H1 (cell line): Measurements from ENCODE around the gene DBF4. TPM values are rescaled to one million over a fixed set of nuclear protein-coding genes. Genes with fewer than 3 reads are reported as not detected.

ENCODE experiments used
- CTCF ChIA-PET: fragments of 300-600 bp; sonication (Branson Sonifier 250); formaldehyde crosslinking; loops from one replicate; lab custom pipeline; 2021; ENCODE audit not compliant: partially characterized antibody; lab: Charles Lee
- POLR2A ChIA-PET: fragments of 300-600 bp; sonication (Branson Sonifier 250); formaldehyde crosslinking; loops from one replicate; lab custom pipeline; 2021; ENCODE audit warnings: inconsistent platforms; ENCODE audit not compliant: partially characterized antibody; lab: Charles Lee
- DNase-seq, 2 experiments: peaks; one replicate each; pipeline versions ENCODE4 v3.0.0 to v3.0.0-alpha.2; 2010 to 2022; ENCODE audit warnings: low spot score in 2 of 2, low read depth in 1 of 2, mixed read lengths in 1 of 2
- FAIRE-seq: peaks from 2 replicates; lab custom pipeline; 2011; peaks lifted over from hg19 to GRCh38; lab: Jason Lieb, UNC
- H2AFZ ChIP-seq: 2 replicates; pipeline ENCODE4 v1.8.1; 2012; ENCODE audit warnings: low read length, inconsistent platforms
- H2AK5ac ChIP-seq: 2 replicates; pipeline ENCODE4 v1.6.1; 2013; ENCODE audit warnings: low read depth, low read length
- H2BK120ac ChIP-seq: replicated peaks from 2 replicates; pipeline ENCODE3; 2013; ENCODE audit warnings: low read depth, low read length, inconsistent platforms
- H2BK12ac ChIP-seq: 2 replicates; pipeline ENCODE4 v1.6.1; 2013; ENCODE audit warnings: low read depth, low read length
- H2BK15ac ChIP-seq: 2 replicates; pipeline ENCODE4 v1.6.1; 2013; ENCODE audit warnings: low read length
- H2BK20ac ChIP-seq: 2 replicates; pipeline ENCODE4 v1.6.1; 2013; ENCODE audit warnings: low read length
- H2BK5ac ChIP-seq: 2 replicates; pipeline ENCODE4 v1.6.1; 2013; ENCODE audit warnings: low read depth, low read length
- H3K14ac ChIP-seq: 2 replicates; pipeline ENCODE4 v1.6.1; 2013; ENCODE audit warnings: inconsistent platforms; ENCODE audit not compliant: insufficient read length
- H3K18ac ChIP-seq: 2 replicates; pipeline ENCODE4 v1.6.1; 2013; ENCODE audit warnings: low read length; ENCODE audit errors: extremely low read depth
- H3K23ac ChIP-seq: 2 replicates; pipeline ENCODE4 v1.6.1; 2013; ENCODE audit warnings: inconsistent platforms; ENCODE audit not compliant: insufficient read length
- H3K23me2 ChIP-seq: 2 replicates; pipeline ENCODE4 v1.6.1; 2013; ENCODE audit warnings: low read depth, low read length
- H3K27ac ChIP-seq: 2 replicates; pipeline ENCODE4 v1.6.1; 2011; ENCODE audit warnings: low read depth, low read length, inconsistent platforms
- H3K27me3 ChIP-seq, 4 experiments: replicated peaks in 1 of 4; 1 replicate in 1 of 4; 2 replicates in 3 of 4; pipeline versions ENCODE4 v1.6.1 to v1.8.1; 2011 to 2013; ENCODE audit warnings: low read length in 3 of 4, mild to moderate bottlenecking in 3 of 4, inconsistent platforms in 2 of 4, mixed read lengths in 2 of 4, moderate library complexity in 1 of 4; ENCODE audit not compliant: control insufficient read depth in 3 of 4, insufficient read depth in 3 of 4; ENCODE audit errors: extremely low read depth in 1 of 4
- H3K36me3 ChIP-seq, 4 experiments: 2 replicates each; pipeline versions ENCODE4 v1.6.1 to v1.8.1; 2011 to 2013; ENCODE audit warnings: mild to moderate bottlenecking in 4 of 4, low read length in 3 of 4, moderate library complexity in 2 of 4, control low read depth in 1 of 4, inconsistent platforms in 1 of 4; ENCODE audit not compliant: insufficient read depth in 4 of 4, control insufficient read depth in 2 of 4
- H3K4ac ChIP-seq: replicated peaks from 2 replicates; pipeline ENCODE3; 2013; ENCODE audit warnings: low read length, low read depth, mixed read lengths, inconsistent platforms; ENCODE audit not compliant: insufficient read length
- H3K4me1 ChIP-seq, 4 experiments: replicated peaks in 1 of 4; 1 replicate in 1 of 4; 2 replicates in 3 of 4; pipeline versions ENCODE4 v1.6.1 to v1.8.1; 2011 to 2013; ENCODE audit warnings: low read length in 3 of 4, inconsistent platforms in 2 of 4, mixed read lengths in 1 of 4; ENCODE audit not compliant: insufficient read depth in 4 of 4, control insufficient read depth in 3 of 4
- H3K4me2 ChIP-seq, 2 experiments: 2 replicates each; pipeline versions ENCODE4 v1.6.1 to v1.8.1; 2011 to 2013; ENCODE audit warnings: low read depth in 2 of 2, low read length in 2 of 2, control low read depth in 1 of 2, inconsistent platforms in 1 of 2, mild to moderate bottlenecking in 1 of 2; ENCODE audit not compliant: insufficient read depth in 1 of 2
- H3K4me3 ChIP-seq, 4 experiments: fragments of 200-600, 300-600 bp in 1 of 4; sonication (generic), shearing (Covaris generic), sonication (Bioruptor Twin) in 1 of 4; 2 replicates each; pipeline versions ENCODE4 v1.5.1 to v1.8.1; 2011 to 2016; ENCODE audit warnings: low read length in 4 of 4, low read depth in 3 of 4, control low read depth in 2 of 4, inconsistent platforms in 2 of 4, mild to moderate bottlenecking in 2 of 4, mixed read lengths in 1 of 4, moderate library complexity in 1 of 4; ENCODE audit not compliant: insufficient read depth in 2 of 4; ENCODE audit errors: extremely low read depth in 1 of 4
- H3K56ac ChIP-seq: replicated peaks from 2 replicates; pipeline ENCODE3; 2013; ENCODE audit warnings: low read depth, mild to moderate bottlenecking, mixed read lengths, low read length, inconsistent platforms; ENCODE audit not compliant: insufficient read length
- H3K79me1 ChIP-seq: 2 replicates; pipeline ENCODE4 v1.6.1; 2013; ENCODE audit warnings: low read depth, low read length, control low read depth
- H3K79me2 ChIP-seq, 2 experiments: 2 replicates each; pipeline versions ENCODE4 v1.6.1 to v1.8.1; 2012 to 2013; ENCODE audit warnings: low read length in 2 of 2, mild to moderate bottlenecking in 2 of 2, inconsistent platforms in 1 of 2; ENCODE audit not compliant: insufficient read depth in 2 of 2, control insufficient read depth in 1 of 2
- H3K9ac ChIP-seq, 4 experiments: replicated peaks in 1 of 4; 1 replicate in 1 of 4; 2 replicates in 3 of 4; pipeline versions ENCODE4 v1.6.1 to v1.8.1; 2011 to 2013; ENCODE audit warnings: low read depth in 3 of 4, low read length in 3 of 4, control low read depth in 2 of 4, mild to moderate bottlenecking in 2 of 4, moderate library complexity in 2 of 4, inconsistent platforms in 1 of 4; ENCODE audit errors: extremely low read depth in 1 of 4
- H3K9me3 ChIP-seq, 2 experiments: 2 replicates each; pipeline versions ENCODE4 v1.6.1 to v1.8.1; 2012 to 2013; ENCODE audit warnings: mild to moderate bottlenecking in 2 of 2, moderate library complexity in 2 of 2, control low read depth in 1 of 2, inconsistent platforms in 1 of 2, low read depth in 1 of 2, low read length in 1 of 2, mixed read lengths in 1 of 2; ENCODE audit not compliant: insufficient read depth in 2 of 2
- H4K20me1 ChIP-seq, 2 experiments: replicated peaks in 1 of 2; 2 replicates each; pipeline versions ENCODE3 to v1.8.1; 2011 to 2013; ENCODE audit warnings: inconsistent platforms in 2 of 2, low read length in 2 of 2, mild to moderate bottlenecking in 1 of 2; ENCODE audit not compliant: insufficient read depth in 2 of 2, control insufficient read depth in 1 of 2
- H4K5ac ChIP-seq: 2 replicates; pipeline ENCODE4 v1.6.1; 2013; ENCODE audit warnings: low read length, low read depth, mixed read lengths, inconsistent platforms; ENCODE audit not compliant: insufficient read length
- H4K8ac ChIP-seq: 2 replicates; pipeline ENCODE4 v1.8.0; 2013; ENCODE audit warnings: mild to moderate bottlenecking, moderate library complexity, low read length, inconsistent platforms; ENCODE audit not compliant: insufficient read depth; ENCODE audit errors: extremely low read depth
- H4K91ac ChIP-seq: replicated peaks from 2 replicates; pipeline ENCODE3; 2013; ENCODE audit warnings: low read length, mixed read lengths, inconsistent platforms; ENCODE audit not compliant: insufficient read length
- RNF2 ChIP-seq: fragments of 200-900, 300-1000 bp; sonication (generic); IDR thresholded peaks from 2 replicates; pipeline ENCODE4 v1.7.1; 2016; ENCODE audit warnings: borderline replicate concordance, low read depth, mild to moderate bottlenecking, antibody characterized with exemption, low read length; ENCODE audit not compliant: poor library complexity, severe bottlenecking; ENCODE audit errors: missing control alignments
- WGBS, 2 experiments: shearing (Covaris generic) in 1 of 2; methylation state at CpG; one replicate each; pipeline versions ENCODE4 v1.1.6 to v1.1.7; 2013 to 2015; ENCODE audit warnings: low lambda C conversion rate in 2 of 2, mixed read lengths in 2 of 2, inconsistent platforms in 1 of 2, low coverage in 1 of 2, missing lambda C conversion rate in 1 of 2; ENCODE audit not compliant: insufficient replicate concordance in 2 of 2, insufficient coverage in 1 of 2, insufficient read length in 1 of 2; ENCODE audit errors: extremely low coverage in 1 of 2, missing lambda C conversion rate in 1 of 2; 5-methylcytosine and 5-hydroxymethylcytosine counted together
- polyA plus RNA-seq, 7 experiments: library from polyadenylated mRNA; depleted of rRNA in 3 of 7; stranded (reverse) in 5 of 7; unstranded in 2 of 7; fragments of >200 nt in 5 of 7; fragments of 200-250 nt in 2 of 7; gene quantifications; 1 replicate in 5 of 7; 2 replicates in 1 of 7; 4 replicates in 1 of 7; pipeline versions ENCODE4 v1.2.1 to v1.2.3, GENCODE V29; 2011 to 2013; ENCODE audit warnings: missing spikeins in 2 of 7, mixed read lengths in 2 of 7
- total RNA-seq: library from RNA; stranded (reverse); fragmentation: NEBNext Ultra II Directional; extraction: Animal tissue kit (Norgen Biotek cat#: 25700); gene quantifications from 2 replicates; pipeline ENCODE4 v1.2.1, GENCODE V29; 2021

Gene DBF4
- total and polyA plus RNA-seq, 2 of the 8 experiments (the other 6 are each of a cell fraction or from before 2014, with no cell fraction given), result 8.7 to 82.4 TPM

DNA sequence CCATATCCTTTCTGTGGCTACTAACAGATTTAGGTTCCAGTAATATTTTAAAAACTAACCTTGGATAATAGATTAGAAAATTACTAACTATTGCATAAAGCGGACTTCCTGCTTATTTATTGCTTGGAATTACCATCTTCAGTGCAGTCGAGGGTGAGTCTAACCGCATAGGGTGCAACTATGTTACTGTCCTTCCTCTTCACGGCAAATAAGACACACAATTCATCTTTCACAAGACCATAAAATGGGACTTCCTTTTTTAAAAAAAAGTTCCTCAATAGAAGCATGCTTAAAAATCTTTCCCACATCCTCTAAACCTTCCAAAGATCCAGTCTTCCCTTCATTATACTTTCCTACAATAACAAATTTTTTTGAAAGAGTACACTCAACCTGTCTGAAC, 2.2 kb upstream of the DBF4 start:
- no peaks in the 10 kb centered on the region; the same call in 1 of the 2 replicates for H3K23me2 ChIP-seq
- peaks cover 0 to 2% of the 10 kb centered on the region in 2 experiments for H4K20me1 ChIP-seq
- no peaks in the 10 kb centered on the region for H3K27me3 ChIP-seq
- H3K18ac ChIP-seq, result no peak overlapping the region
- H3K79me1 ChIP-seq, result peaks cover 3% of the 10 kb centered on the region; the same call in 1 of the 2 replicates
- peak overlapping the region in 1 of 4 experiments; percentile 81; a peak in 2 of 8 replicates for H3K4me3 ChIP-seq
- TF ChIP-seq RNF2, result no peak
- no peak overlapping the region for H2BK20ac ChIP-seq
- no peak overlapping the region for H4K91ac ChIP-seq
- peaks cover 6 to 68% of the 10 kb centered on the region in 2 experiments for H3K79me2 ChIP-seq
- 88% methylated on average over 4 of the region's 4 CpGs; no CpG with 5 or more reads in 1 of the 2 experiments for WGBS, 2 experiments
- H3K9ac ChIP-seq, result no peak overlapping the region
- ChIA-PET POLR2A (no interaction called here), CTCF (interaction anchor here (1.3 kb wide), 1 partner anchor 13 kb away, joined by 3 read pairs; no protein-coding TSS in a partner anchor)
- no peak overlapping the region for H2BK120ac ChIP-seq
- no peak overlapping the region for H3K14ac ChIP-seq
- no peak overlapping the region for H3K56ac ChIP-seq
- H3K9me3 ChIP-seq, result no peaks in the 10 kb centered on the region
- no peak overlapping the region for H2BK15ac ChIP-seq
- H3K4me1 ChIP-seq, result peaks cover 0 to 5% (median 0%) of the 10 kb centered on the region in 4 experiments; a peak in 2 of 7 replicates
- no peak overlapping the region for H2AFZ ChIP-seq
- H2BK5ac ChIP-seq, result no peak overlapping the region
- peaks cover 0 to 16% (median 4%) of the 10 kb centered on the region in 4 experiments; a peak in 2 of 8 replicates for H3K36me3 ChIP-seq
- FAIRE-seq (no peak), DNase-seq (no peak)
- no peak overlapping the region for H4K8ac ChIP-seq
- H3K4me2 ChIP-seq, result no peak overlapping the region; a peak in 1 of 4 replicates
- no peak overlapping the region for H2BK12ac ChIP-seq
- H2AK5ac ChIP-seq, result no peak overlapping the region
- no peak overlapping the region for H4K5ac ChIP-seq
- H3K27ac ChIP-seq, result no peak overlapping the region
- no peak overlapping the region for H3K4ac ChIP-seq
- no peak overlapping the region for H3K23ac ChIP-seq
